ES-I3 (cell line): ENCODE data around the gene ADAM33.

ENCODE experiments used
- H3K36me3 ChIP-seq: 2 replicates; pipeline ENCODE4 v1.6.1; 2013; ENCODE audit warnings: mild to moderate bottlenecking, low read length, control low read depth, moderate library complexity; ENCODE audit not compliant: insufficient read depth
- H3K4me1 ChIP-seq: 2 replicates; pipeline ENCODE4 v1.6.1; 2013; ENCODE audit warnings: mild to moderate bottlenecking, control low read depth, low read length; ENCODE audit not compliant: insufficient read depth
- H3K9ac ChIP-seq: 2 replicates; pipeline ENCODE4 v1.6.1; 2013; ENCODE audit warnings: low read depth, mild to moderate bottlenecking, low read length, moderate library complexity
- H3K9me3 ChIP-seq: 2 replicates; pipeline ENCODE4 v1.6.1; 2013; ENCODE audit warnings: mild to moderate bottlenecking, low read length, moderate library complexity; ENCODE audit not compliant: control insufficient read depth, insufficient read depth

ADAM33 gene

GRCh38 chr20:3701061-3701998, 19.5 kb upstream of the ADAM33 start:
- H3K9me3 ChIP-seq = no peaks in the 10 kb centered on the region
- no peaks in the 10 kb centered on the region for H3K4me1 ChIP-seq
- H3K9ac ChIP-seq = no peak overlapping the region
- H3K36me3 ChIP-seq = no peaks in the 10 kb centered on the region

GRCh38 chr20:3699037-3699436, 17.2 kb upstream of the ADAM33 start:
- no peaks in the 10 kb centered on the region for H3K4me1 ChIP-seq
- H3K36me3 ChIP-seq = no peaks in the 10 kb centered on the region
- H3K9ac ChIP-seq = no peak overlapping the region

GRCh38 chr20:3698591-3699001, 16.8 kb upstream of the ADAM33 start:
- H3K9ac ChIP-seq = no peak overlapping the region
- no peaks in the 10 kb centered on the region for H3K4me1 ChIP-seq
- no peaks in the 10 kb centered on the region for H3K9me3 ChIP-seq
- H3K36me3 ChIP-seq = no peaks in the 10 kb centered on the region

More at GRCh38 chr20:3699037-3699436, 17.2 kb upstream of the ADAM33 start:
- no peaks in the 10 kb centered on the region for H3K9me3 ChIP-seq

GRCh38 chr20:3697588-3698305, 15.9 kb upstream of the ADAM33 start:
- Histone ChIP-seq H3K9me3 (no peaks in the 10 kb centered on the region), H3K36me3 (no peaks in the 10 kb centered on the region), H3K9ac (no peak overlapping the region), H3K4me1 (no peaks in the 10 kb centered on the region)

- H3K36me3 ChIP-seq = no peaks in the 10 kb centered on the region
- H3K9me3 ChIP-seq = no peaks in the 10 kb centered on the region
- H3K9ac ChIP-seq = no peak overlapping the region
- H3K4me1 ChIP-seq = no peaks in the 10 kb centered on the region
Measured at GRCh38 chr20:3696745-3697587, 15.2 kb upstream of the ADAM33 start.

GRCh38 chr20:3696200-3696599, 14.4 kb upstream of the ADAM33 start:
- H3K9me3 ChIP-seq = no peaks in the 10 kb centered on the region
- no peaks in the 10 kb centered on the region for H3K36me3 ChIP-seq
- no peak overlapping the region for H3K9ac ChIP-seq
- H3K4me1 ChIP-seq = no peaks in the 10 kb centered on the region

- Histone ChIP-seq H3K36me3 (no peaks in the 10 kb centered on the region), H3K9ac (no peak overlapping the region), H3K9me3 (no peaks in the 10 kb centered on the region), H3K4me1 (no peaks in the 10 kb centered on the region)
Measured at GRCh38 chr20:3694864-3695263, 13.1 kb upstream of the ADAM33 start.

GRCh38 chr20:3693376-3693775, 11.6 kb upstream of the ADAM33 start:
- H3K36me3 ChIP-seq = no peaks in the 10 kb centered on the region
- H3K9ac ChIP-seq = no peak overlapping the region
- no peaks in the 10 kb centered on the region for H3K4me1 ChIP-seq
- no peaks in the 10 kb centered on the region for H3K9me3 ChIP-seq

- Histone ChIP-seq H3K9ac (no peak overlapping the region), H3K9me3 (no peaks in the 10 kb centered on the region), H3K4me1 (no peaks in the 10 kb centered on the region), H3K36me3 (no peaks in the 10 kb centered on the region)
Measured at GRCh38 chr20:3692706-3693294, 11.0 kb upstream of the ADAM33 start.

- no peaks in the 10 kb centered on the region for H3K9me3 ChIP-seq
- H3K36me3 ChIP-seq = no peaks in the 10 kb centered on the region
- no peak overlapping the region for H3K9ac ChIP-seq
- H3K4me1 ChIP-seq = peaks cover 6% of the 10 kb centered on the region; the same call in 1 of the 2 replicates
Measured at GRCh38 chr20:3691897-3692296, 10.1 kb upstream of the ADAM33 start.

- Histone ChIP-seq H3K4me1 (peaks cover 6% of the 10 kb centered on the region; the same call in 1 of the 2 replicates), H3K9me3 (no peaks in the 10 kb centered on the region), H3K9ac (no peak overlapping the region), H3K36me3 (no peaks in the 10 kb centered on the region)
Measured at GRCh38 chr20:3691306-3691705, 9.5 kb upstream of the ADAM33 start.

GRCh38 chr20:3690413-3690812, 8.6 kb upstream of the ADAM33 start:
- peaks cover 7% of the 10 kb centered on the region; the same call in 1 of the 2 replicates for H3K4me1 ChIP-seq

GRCh38 chr20:3689978-3690377, 8.2 kb upstream of the ADAM33 start:
- H3K9me3 ChIP-seq = no peaks in the 10 kb centered on the region
- peaks cover 12% of the 10 kb centered on the region for H3K4me1 ChIP-seq
- H3K36me3 ChIP-seq = no peaks in the 10 kb centered on the region
- H3K9ac ChIP-seq = no peak overlapping the region

More at GRCh38 chr20:3690413-3690812, 8.6 kb upstream of the ADAM33 start:
- Histone ChIP-seq H3K9ac (no peak overlapping the region), H3K36me3 (no peaks in the 10 kb centered on the region), H3K9me3 (no peaks in the 10 kb centered on the region)

GRCh38 chr20:3687655-3688054, 5.8 kb upstream of the ADAM33 start:
- H3K4me1 ChIP-seq = peaks cover 20% of the 10 kb centered on the region
- no peaks in the 10 kb centered on the region for H3K36me3 ChIP-seq
- no peak overlapping the region for H3K9ac ChIP-seq
- H3K9me3 ChIP-seq = no peaks in the 10 kb centered on the region
